ENCODE results near the gene IRX2.

The IRX2 gene

DNA sequence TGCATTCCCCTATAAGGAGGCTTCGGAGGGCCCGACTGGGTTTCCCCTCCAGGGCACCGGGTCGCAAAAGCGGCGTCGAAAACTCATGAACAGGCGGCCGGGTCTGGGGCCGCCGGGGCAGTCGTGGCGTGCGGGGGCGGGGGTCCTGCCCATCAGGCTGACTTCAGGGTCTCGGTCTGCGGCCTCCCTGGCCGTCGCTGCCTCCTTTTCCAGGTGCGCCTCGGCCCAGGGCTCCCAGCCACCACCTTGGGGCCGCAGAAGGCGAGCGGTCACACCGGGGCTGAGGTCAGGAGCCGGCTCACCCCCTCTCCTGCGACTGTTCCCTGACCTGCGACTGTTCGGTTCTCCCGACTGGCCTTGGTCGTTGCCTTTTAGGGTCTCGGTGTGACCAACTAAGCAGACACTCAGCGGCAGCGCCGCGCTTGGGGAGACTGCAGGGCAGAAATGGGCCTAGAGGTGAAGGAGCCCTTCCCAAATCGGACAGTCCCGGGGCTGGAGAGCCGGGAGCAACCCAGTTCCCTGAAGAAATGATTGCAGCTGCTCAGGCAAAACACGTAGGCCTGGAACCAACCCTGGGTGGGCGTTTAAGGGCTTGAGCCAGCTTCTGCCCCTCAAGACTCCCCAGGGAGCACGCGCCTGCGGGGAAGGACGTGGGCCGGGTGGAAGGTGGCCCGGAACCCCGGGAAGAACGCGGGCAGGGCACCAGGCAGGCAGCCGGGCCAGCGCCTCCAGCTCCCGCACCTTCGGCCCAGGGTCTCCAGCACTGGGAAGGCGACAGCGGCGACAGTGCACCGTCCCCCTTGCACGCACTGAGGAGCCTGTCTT lies 11.2 kb downstream of the IRX2 start:
- no peak for DNase-seq

- no peak for DNase-seq
Observed at GRCh38 chr5:2739360-2740050, 12.0 kb downstream of the IRX2 start.

DNA sequence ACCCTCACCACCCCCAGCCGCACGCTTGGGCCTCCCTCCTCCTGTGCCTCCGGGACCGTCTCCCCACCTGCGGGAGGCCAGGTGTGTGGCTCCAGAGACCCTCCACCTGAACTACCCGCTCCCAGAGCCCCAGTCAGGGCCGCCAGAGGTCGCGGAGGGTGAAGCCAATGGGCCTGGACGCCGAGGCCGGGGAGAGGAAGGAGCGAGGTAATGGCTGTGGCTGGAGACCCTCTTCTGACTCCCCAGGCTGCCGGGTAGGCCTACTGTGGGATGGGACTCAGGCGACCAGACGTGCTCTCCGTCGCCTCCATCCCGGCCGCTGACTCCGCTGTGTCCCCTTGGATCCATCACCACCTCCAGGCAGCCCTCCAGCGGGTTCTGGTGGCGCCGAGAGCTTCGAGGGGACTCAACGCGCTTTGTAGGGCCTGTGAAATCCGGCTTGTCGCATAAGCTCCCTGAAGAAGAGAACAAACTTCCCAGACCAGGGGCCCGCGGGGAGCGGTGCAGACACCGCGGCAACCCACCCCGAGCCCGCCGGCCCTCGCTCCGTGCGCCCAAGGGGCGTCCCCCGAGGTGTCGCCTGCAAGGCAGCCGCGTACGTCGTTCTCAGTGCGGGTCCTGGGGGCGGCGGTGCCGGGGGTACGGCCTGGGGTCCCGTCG lies 12.6 kb downstream of the IRX2 start:
- DNase-seq: no peak

GRCh38 chr5:2738156-2738699 lies 13.2 kb downstream of the IRX2 start:
- no peak for DNase-seq

DNA sequence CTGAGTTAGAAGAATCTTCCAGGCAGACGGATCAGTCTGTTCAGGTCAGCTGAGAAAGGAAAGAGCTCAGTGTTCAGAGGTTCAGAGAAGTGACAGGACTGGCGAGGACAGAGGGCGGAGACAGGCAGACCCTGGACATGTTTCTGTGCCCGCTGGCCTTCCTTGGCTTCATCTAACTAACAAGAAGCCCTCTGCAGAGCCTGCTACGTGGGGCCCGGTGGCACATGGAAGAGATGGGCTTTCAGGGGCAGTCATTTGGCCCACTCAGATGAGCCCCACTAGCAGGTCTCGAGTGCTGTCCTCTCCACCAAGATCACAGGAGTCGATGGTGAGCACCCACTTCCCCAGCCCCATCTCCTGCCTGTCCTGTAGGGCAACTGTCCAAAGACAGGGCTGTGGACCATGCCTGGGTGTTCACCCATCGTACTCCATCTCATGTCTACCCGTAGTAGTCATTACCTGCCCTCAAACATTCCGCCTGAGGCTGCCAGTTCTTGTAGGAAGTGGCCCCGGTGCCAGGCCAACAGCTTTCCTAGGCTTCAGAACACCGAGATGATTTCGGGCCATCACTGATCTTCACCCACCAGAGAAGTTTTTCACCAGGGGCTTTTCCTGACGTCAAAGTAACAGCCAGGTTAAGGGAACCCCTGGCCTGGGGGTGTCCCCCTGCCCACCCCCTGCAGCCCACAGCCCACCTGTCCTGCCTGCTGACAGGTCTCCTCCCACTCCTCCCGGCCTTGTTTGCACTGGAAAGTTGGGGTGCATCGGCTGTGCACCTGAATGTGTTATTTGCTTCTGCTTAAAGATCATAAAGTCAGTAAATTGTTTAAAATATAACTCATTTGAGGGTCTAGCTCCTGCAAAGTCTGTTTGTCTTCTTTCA lies 14.0 kb downstream of the IRX2 start:
- DNase-seq: no peak

DNA sequence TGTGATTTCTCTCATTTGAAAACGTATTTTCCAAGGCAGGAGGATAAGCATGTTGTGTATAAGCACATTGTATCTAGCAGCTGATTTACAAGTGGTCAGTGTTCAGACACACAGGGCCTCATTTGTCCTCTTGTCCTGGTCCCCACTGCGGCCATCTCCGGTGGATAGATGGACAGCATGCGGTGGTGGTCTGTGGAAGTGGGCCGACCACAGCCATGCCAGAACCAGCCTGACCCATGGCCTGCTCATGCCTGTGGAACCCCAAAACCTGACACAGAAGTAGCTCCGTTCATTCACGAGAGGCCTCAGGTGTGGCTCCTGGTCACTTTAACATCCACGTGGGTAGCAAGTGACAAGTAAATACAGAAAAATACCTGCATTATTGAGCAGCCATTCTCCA lies 14.6 kb downstream of the IRX2 start:
- DNase-seq: no peak

- no peak for DNase-seq
Observed at GRCh38 chr5:2735996-2736395, 15.5 kb downstream of the IRX2 start.

GRCh38 chr5:2732850-2733249 lies 18.6 kb downstream of the IRX2 start:
- DNase-seq: no peak

DNA sequence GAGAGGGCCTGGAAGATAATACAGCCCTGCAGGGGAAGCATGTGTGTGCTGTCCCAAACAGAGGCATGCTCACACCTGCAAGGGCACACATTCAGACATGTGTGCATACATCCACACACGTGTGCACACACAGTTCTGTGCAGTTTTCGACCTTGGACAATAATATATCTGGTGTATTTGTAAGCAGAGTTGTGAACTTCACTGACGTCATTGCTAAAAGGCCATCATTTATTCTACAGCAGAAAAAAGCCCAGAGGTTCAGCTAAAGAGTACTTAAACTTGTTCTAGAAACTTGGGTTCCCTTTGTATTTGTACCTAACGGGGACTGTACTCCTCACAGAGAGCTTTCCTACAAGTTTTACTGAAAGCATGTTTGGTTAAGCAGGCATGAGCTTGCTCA lies 19.5 kb downstream of the IRX2 start:
- DNase-seq: no peak

DNA sequence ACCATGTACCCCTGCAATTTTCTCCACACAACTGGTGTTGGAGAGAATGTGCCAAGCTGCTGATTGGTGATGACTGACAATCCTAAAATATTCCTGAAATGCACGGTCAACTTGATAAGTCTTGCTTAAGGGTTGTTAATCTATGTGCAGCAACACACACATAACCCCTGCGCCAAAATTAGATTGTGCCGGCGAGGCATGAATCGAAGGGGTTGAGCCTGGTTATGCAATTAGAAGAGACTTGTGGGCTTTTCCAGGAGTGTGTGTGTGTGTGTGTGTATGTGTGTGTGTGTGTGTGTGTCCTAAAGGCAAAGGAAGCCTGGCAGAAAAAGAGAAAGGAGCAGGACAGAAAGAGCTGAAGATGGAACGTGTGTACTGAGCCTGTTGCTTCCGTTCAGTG lies 22.3 kb downstream of the IRX2 start:
- DNase-seq: no peak

DNA sequence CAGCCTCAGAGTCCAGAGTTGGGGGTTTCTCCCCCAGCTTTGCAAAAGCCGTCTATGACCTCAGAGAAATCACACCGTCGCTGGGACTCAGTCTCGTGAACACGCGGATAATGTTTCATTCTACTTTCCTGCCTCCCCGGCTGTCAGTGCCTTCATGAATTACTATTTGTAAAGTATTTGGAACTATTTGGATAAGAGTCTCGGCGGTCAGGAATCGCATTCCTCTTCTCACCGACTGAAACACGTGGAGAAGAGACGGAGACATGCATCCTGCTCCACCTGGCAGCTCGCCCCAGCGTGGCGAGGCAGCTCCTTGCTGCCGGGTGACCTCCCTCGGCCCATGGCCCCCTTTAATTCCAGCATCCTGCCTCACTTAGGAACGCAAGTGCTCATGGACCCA lies 23.9 kb downstream of the IRX2 start:
- no peak for DNase-seq

- no peak for DNase-seq
Observed at GRCh38 chr5:2725980-2726765, 25.3 kb downstream of the IRX2 start.

DNA sequence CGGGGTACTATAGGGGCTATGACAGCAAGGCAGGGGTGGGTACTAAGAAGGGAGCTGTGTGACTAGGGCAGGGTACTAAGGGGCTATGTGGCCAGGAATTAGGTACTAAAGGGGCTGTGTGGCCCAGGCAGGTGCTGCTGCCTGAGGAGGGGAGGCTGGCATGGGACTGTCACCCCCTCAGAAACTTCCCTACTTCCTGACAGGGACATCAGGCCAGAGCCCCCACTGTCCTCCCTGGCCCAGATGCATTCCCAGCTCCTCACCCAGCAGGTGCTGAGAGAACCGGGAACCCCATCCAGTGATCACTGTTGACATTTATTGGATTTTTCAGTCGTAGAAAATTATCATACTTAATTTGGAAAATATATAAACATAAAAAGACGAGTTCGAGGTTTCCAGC lies 26.6 kb downstream of the IRX2 start:
- DNase-seq: no peak

DNA sequence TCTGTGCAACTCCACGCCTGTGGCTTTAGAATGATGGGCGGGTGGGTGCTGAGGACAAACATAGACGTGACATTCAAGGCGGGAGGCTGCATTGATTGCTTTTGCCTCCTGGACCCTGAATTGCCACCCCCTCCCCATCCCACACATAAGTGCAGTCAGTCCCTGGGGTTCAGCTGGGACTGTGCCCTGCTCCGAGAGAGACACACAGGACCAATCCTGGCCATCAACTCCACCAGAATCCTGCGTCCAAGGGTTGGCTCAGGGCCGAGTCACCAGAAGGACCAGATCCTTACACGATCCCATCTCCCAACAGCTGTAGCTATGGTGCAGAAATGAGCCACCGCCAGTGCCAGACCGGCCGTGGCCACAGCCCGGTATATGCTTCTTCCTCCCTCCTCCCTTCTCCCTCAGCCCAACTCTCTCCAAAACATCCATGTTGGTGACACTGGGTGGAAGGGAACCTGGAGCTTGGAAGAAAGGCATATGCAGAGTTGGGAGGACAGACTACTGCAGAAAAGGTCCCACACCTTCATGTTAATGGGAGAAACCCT lies 27.4 kb downstream of the IRX2 start:
- no peak for DNase-seq

GRCh38 chr5:2722901-2723300 lies 28.6 kb downstream of the IRX2 start:
- DNase-seq: no peak

DNA sequence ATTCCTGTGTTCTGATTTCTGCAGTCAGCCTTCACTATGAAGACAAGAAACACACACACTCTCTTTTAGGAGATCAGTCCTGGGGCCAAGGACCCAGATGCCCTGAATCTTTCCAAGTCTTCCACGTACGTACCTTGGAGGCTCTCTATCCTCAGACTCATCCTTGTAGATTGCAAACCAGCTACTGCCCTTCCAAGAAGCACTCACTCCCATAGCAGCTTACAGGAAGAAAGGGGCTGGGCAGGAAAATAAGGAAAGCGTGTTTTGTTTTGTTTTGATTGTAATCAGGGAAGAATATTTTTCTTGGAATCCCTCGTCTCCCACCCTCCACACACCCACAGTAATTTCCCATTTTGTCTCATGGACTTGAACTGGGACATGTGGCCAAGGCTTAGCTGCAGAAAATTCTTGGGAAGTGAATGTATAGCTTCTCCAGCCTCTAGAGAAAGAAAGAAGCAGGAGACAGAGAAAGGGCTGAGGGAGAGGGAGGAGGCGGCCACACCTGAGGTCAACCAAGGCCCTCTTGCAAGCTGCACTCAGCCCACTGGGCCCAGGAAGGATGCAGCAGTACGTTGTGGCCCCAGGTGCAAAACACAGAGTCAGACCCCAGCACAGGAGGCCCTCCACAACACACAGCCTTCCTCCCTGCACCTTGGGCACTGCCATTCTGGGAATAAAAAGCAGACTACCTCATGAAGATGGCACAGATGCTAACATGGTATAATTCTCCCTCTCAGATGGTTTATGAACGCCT lies 29.9 kb downstream of the IRX2 start:
- no peak for DNase-seq

- DNase-seq: no peak
Observed at GRCh38 chr5:2719332-2719731, 32.1 kb downstream of the IRX2 start.

DNA sequence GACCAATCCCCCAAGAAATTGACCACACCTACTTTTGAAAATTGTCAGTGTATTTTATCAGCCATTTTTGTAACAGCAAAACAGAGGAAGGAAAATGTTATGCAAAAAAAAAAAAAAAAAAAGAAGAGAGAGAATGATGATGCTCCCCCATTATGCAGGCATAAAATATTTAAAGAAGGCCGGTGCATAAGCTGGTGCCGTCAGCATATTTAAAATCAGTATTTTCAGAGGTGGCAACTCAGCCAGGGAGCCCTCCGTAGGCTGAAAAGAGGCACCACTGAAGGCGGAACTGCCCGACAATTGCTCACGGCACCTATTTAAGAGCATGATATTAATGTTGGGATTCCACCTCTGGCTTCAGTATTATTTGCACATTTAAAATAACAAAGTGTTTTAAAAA lies 33.4 kb downstream of the IRX2 start:
- no peak for DNase-seq

GRCh38 chr5:2715856-2716255 lies 35.6 kb downstream of the IRX2 start:
- DNase-seq: no peak

DNA sequence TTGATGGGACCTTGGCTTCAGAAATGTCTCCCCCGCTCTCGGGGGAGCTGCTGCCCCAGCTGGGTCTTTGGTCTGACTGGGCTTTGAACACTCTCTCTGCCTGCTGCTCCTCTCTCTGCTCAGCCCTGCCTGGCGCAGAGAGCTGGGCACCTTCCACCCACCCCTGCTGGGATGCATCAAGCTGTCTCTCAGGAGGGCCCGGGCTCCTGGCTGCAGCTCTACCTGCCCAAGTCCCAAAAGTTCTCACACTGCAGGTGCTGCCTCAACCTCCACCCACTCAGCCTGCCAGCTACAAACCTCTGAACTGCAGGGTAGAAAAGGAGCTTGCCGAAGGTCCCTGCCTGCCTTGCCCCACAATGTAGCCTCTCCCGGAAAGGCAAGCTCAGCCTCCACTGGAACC lies 36.7 kb downstream of the IRX2 start:
- DNase-seq: no peak

DNA sequence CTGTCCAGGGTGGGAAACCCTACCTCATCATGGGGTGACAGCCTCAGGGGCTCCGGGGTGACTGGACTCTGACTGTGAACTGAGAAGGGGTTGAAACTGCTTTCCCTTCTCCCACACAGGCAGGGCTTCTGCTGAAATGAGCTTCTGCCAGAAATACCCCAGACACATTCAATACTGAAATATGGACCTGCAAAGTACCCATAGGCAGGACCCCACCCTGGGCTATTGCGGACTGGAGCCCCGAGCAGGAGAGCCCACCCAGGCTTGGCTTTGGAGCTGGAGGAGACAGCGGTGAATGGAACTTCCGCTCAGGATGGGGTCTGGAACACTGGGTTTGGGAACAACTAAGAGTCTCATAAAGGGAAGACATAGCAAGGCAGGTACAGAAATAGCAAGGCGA lies 37.5 kb downstream of the IRX2 start:
- no peak for DNase-seq

Data from CD4-positive, alpha-beta T cell treated with Interferon gamma for 1 hour (primary cell).